ENCODE measurements around the gene SRA1.

GRCh38 chr5:140548300-140548688 is 9.0 kb downstream of the SRA1 start:
- TF ChIP-seq SUZ12 (IDR thresholded peaks at IDR 0.05; ENCODE audit: low read length) (no peak), CTBP2 (IDR thresholded peaks at IDR 0.05; ENCODE audit: borderline replicate concordance, insufficient read depth, insufficient read length, low read length) (no peak), TAF1 (IDR thresholded peaks at IDR 0.05; ENCODE audit: low read depth, low read length) (no peak), POU5F1 (IDR thresholded peaks at IDR 0.05; ENCODE audit: low read depth, low read length) (no peak), SP1 (IDR thresholded peaks at IDR 0.05; ENCODE audit: low read depth, low read length) (no peak), POLR2AphosphoS5 (IDR thresholded peaks at IDR 0.05; ENCODE audit: low read depth, low read length) (peak; percentile 44; the same call in 1 of the 2 replicates), JUN (IDR thresholded peaks at IDR 0.05; ENCODE audit: low read depth, low read length) (no peak), HDAC2 (IDR thresholded peaks at IDR 0.05; ENCODE audit: borderline replicate concordance in 1 of 2, low read depth in 2 of 2, low read length in 2 of 2) (no peak), POLR2A (IDR thresholded peaks at IDR 0.05; ENCODE audit: control extremely low read depth in 1 of 2, low read depth in 2 of 2, low read length in 2 of 2) (peak in 1 of 2 experiments; percentile 30; a peak in 2 of 3 replicates)
- TF ChIP-seq, protein P1, sequence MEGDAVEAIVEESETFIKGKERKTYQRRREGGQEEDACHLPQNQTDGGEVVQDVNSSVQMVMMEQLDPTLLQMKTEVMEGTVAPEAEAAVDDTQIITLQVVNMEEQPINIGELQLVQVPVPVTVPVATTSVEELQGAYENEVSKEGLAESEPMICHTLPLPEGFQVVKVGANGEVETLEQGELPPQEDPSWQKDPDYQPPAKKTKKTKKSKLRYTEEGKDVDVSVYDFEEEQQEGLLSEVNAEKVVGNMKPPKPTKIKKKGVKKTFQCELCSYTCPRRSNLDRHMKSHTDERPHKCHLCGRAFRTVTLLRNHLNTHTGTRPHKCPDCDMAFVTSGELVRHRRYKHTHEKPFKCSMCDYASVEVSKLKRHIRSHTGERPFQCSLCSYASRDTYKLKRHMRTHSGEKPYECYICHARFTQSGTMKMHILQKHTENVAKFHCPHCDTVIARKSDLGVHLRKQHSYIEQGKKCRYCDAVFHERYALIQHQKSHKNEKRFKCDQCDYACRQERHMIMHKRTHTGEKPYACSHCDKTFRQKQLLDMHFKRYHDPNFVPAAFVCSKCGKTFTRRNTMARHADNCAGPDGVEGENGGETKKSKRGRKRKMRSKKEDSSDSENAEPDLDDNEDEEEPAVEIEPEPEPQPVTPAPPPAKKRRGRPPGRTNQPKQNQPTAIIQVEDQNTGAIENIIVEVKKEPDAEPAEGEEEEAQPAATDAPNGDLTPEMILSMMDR (IDR thresholded peaks at IDR 0.05; ENCODE audit: control extremely low read depth in 1 of 3, insufficient read depth in 1 of 3, low read depth in 1 of 3, low read length in 3 of 3) = no peak

Data from H1 (cell line).